A549 treated with Hydrocortisone at 1 μM for 4 hours (cell line): ENCODE results near the gene SLC39A7. TPM values are rescaled to one million over a fixed set of nuclear protein-coding genes. Genes with fewer than 3 reads are reported as not detected.

ENCODE experiments used
- total RNA-seq: library from RNA; stranded (reverse); fragments of 200-300 nt; extraction: Qiagen RNA extraction; gene quantifications from 5 replicates; pipeline ENCODE4 v1.2.3, GENCODE V29; 2022

SLC39A7 gene, protein sequence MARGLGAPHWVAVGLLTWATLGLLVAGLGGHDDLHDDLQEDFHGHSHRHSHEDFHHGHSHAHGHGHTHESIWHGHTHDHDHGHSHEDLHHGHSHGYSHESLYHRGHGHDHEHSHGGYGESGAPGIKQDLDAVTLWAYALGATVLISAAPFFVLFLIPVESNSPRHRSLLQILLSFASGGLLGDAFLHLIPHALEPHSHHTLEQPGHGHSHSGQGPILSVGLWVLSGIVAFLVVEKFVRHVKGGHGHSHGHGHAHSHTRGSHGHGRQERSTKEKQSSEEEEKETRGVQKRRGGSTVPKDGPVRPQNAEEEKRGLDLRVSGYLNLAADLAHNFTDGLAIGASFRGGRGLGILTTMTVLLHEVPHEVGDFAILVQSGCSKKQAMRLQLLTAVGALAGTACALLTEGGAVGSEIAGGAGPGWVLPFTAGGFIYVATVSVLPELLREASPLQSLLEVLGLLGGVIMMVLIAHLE
- total RNA-seq = 98.2 to 128 TPM (median 107 TPM) in 5 replicates

DNA sequence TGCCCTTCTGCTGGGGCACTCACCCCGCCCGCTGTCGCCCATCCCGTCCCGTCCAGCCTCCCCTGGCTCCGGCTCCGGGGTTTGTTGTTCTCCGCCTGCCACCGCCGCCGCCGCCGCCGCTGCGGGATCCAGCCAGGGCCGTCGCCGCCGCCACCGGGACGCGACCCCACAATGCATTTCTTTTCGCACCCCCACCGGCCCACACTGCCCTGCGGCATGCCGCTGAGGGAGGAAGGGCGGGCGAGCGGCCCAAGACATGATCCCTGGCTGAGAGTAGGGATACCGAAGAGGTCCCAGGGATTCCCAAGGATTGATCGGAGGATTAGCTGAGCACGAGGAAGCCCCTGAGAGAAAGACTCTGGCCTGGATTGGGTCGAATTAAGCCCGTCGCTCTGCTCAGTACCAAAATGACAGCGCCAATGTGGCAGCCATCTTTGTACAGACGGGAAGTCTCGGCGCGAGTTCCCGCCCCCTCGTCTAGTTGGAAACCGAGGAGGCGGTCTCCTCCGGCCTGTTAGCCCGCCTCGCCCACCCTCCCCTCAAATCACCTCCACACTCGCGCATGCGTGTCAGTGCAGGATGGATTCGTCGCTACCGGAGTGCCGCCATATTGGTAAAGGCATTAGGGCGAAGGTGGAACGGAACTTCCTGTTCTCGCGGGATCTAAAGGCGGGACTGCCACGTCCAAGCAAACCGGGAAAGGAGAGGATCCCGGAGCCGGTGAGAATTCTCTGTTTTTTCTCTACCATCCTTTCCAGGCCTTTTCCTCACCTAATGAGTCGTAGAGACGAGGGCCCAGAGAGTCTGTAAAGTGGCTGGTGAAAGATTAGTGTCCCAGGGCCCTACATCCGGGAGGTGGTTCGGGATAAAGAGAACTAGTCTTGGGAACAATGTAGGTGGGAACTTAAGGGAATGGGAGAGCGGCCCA is at the start of gene SLC39A7, which contains the start of gene RXRB:
Gene SLC39A7, plus strand, starts transcription at position 649 of the 928 bp plus-strand sequence. CDS start 379 bp downstream, outside the sequence.
Gene RXRB, minus strand, starts transcription at position 447 of the 928 bp plus-strand sequence. Its CDS starts 189 bp downstream, at position 258.

DNA sequence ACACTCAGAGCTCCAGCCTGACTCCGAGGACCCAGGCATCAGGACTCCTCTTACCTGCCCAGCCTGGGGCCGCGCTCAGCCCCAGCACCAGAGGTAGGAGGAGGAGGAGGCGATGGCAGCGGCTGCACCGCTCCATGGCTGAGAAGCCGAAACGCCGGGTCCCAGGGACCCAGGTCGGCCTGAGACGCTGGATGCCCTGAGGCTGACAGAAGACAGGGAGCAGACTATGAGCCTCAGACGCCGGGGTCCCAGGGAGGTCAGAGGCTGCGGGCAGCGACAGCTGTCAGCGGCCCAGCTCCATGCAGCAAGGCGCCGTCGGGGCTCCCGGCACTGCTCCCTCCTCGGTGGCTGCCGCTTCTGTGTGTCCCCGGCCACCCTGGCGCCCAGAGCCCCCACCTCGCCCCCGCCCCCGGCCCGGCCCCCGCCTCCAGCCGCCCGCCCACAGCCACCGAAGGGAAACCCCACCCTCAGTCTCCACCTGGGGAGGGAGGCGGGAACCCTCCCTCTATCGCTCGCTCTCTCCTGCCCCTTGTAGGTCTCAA is 8.5 kb upstream of the SLC39A7 start, which contains the start of gene COL11A2:
Gene COL11A2, minus strand, starts transcription at position 363 of the 542 bp plus-strand sequence. Its CDS starts 227 bp downstream, at position 136.

DNA sequence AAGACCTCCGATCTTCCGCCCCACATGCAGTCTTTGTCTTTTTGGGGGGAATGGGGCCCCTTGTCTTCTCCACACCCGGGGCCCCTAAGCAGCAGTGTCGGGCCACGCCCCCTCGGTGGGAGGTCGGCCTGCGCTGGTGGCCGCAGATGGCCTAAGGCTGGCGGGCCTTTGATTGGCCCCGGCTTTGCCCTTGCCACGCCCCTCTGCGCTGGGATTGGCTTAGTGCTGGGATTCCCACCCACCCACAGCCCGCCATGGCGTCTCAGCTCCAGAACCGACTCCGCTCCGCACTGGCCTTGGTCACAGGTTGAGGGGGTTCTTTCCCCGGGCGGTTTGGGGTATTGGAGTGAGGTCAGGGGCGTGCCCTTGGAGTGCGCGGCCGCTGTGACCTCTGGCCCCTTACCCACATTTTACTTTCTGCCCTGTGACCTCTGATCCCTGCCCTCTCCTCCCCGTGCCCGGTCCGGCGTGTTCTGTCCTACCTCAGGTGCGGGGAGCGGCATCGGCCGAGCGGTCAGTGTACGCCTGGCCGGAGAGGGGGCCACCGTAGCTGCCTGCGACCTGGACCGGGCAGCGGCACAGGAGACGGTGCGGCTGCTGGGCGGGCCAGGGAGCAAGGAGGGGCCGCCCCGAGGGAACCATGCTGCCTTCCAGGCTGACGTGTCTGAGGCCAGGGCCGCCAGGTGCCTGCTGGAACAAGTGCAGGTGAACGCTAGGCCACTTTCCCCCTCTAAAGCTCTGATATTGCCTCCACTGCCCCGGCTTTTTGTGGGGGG is 3.9 kb downstream of the SLC39A7 start, which contains the start of gene HSD17B8:
Gene HSD17B8, plus strand, starts transcription at position 241 of the 776 bp plus-strand sequence. Its CDS starts 14 bp downstream, at position 255.

DNA sequence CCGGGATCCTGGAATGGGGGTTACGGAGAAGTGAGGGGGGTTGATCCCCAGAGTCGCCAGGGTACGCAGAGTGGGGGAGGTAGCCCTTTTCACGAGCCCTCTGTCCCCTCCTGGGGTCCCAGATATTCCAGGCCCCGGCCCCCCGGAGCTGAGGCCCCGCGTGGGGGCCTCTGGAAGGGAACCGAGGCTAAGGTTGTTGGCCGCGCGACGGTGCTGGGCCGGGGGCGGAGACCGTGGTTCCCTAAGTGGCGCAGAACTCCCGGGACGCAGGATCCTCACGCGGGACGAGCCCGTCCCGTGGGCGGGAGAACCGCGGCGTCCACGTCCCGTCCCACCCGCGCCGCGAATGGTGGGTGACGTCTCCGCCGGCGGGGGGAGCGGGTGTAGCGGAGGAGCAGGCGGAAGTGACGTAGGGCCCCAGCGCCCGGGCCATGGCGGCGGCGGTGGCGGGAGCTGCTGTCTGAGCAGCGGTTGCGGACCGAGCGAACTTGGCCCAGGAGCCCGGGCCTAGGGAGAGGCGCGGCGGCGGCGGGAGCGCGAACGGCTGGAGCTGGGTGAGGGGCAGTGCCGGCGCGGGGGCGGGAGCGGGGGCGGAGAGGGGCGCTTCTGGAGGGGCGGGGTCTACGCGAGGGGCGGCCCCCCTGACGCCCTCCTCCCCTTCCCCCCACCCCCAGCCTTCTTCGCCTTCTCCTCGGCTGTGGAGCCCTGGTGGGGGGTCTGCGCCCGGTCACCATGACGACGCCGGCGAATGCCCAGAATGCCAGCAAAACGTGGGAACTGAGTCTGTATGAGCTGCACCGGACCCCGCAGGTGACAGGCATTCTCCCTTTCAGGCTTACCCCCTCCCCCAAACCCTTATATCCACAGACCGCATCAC is 7.7 kb downstream of the SLC39A7 start, which contains the start of gene RING1:
Gene RING1, plus strand, starts transcription at position 410 of the 877 bp plus-strand sequence. Its CDS starts 323 bp downstream, at position 733.

Other genes with a start within 250 kb of the SLC39A7 start
- 3.2 to 3.9 TPM (median 3.3 TPM) in 5 replicates for gene HLA-DMA, start 247.8 kb upstream of the SLC39A7 start, total RNA-seq
- 108 to 139 TPM (median 123 TPM) in 5 replicates for gene BRD2, start 232.3 kb upstream of the SLC39A7 start, total RNA-seq
- 0.06 TPM in 1 of 5 replicates, not detected in the others for gene HLA-DOA, start 191.3 kb upstream of the SLC39A7 start, total RNA-seq
- gene HLA-DPA1, start 127.2 kb upstream of the SLC39A7 start, total RNA-seq = 0.08 to 0.25 TPM in 2 of 5 replicates, not detected in the others
- gene HLA-DPB1, start 124.9 kb upstream of the SLC39A7 start, total RNA-seq = 0.05 TPM in 1 of 5 replicates, not detected in the others
- gene COL11A2, start 8.4 kb upstream of the SLC39A7 start, total RNA-seq = 0.52 to 0.93 TPM (median 0.73 TPM) in 5 replicates
- gene RXRB, start 202 bp upstream of the SLC39A7 start, total RNA-seq = 18.4 to 21.6 TPM (median 20.6 TPM) in 5 replicates
- gene HSD17B8, start 3.8 kb downstream of the SLC39A7 start, total RNA-seq = 12.2 to 16.7 TPM (median 14.9 TPM) in 5 replicates
- gene RING1, start 7.6 kb downstream of the SLC39A7 start, total RNA-seq = 20.3 to 25.5 TPM (median 23.6 TPM) in 5 replicates
- 16.0 to 19.1 TPM (median 17.0 TPM) in 5 replicates for gene VPS52, start 71.0 kb downstream of the SLC39A7 start, total RNA-seq
- 2,510 to 2,725 TPM (median 2,552 TPM) in 5 replicates for gene RPS18, start 71.2 kb downstream of the SLC39A7 start, total RNA-seq
- 0.56 to 1.2 TPM (median 0.95 TPM) in 5 replicates for gene B3GALT4, start 76.3 kb downstream of the SLC39A7 start, total RNA-seq
- 48.8 to 53.2 TPM (median 50.6 TPM) in 5 replicates for gene WDR46, start 88.4 kb downstream of the SLC39A7 start, total RNA-seq
- 95.0 to 118 TPM (median 104 TPM) in 5 replicates for gene PFDN6, start 88.7 kb downstream of the SLC39A7 start, total RNA-seq
- 11.7 to 14.0 TPM (median 13.1 TPM) in 5 replicates for gene RGL2, start 98.1 kb downstream of the SLC39A7 start, total RNA-seq
- 35.1 to 42.4 TPM (median 36.9 TPM) in 5 replicates for gene TAPBP, start 113.2 kb downstream of the SLC39A7 start, total RNA-seq
- gene ZBTB22, start 116.9 kb downstream of the SLC39A7 start, total RNA-seq = 2.4 to 3.4 TPM (median 3.3 TPM) in 5 replicates
- gene DAXX, start 122.1 kb downstream of the SLC39A7 start, total RNA-seq = 34.5 to 41.5 TPM (median 34.7 TPM) in 5 replicates
- 42.3 to 45.8 TPM (median 44.0 TPM) in 5 replicates for gene KIFC1, start 191.0 kb downstream of the SLC39A7 start, total RNA-seq
- 14.2 to 18.0 TPM (median 15.3 TPM) in 5 replicates for gene PHF1, start 210.1 kb downstream of the SLC39A7 start, total RNA-seq
- gene CUTA, start 217.2 kb downstream of the SLC39A7 start, total RNA-seq = 167 to 226 TPM (median 199 TPM) in 5 replicates
- 3.1 to 4.8 TPM (median 4.4 TPM) in 5 replicates for gene SYNGAP1, start 219.2 kb downstream of the SLC39A7 start, total RNA-seq